ELF-1 (cell line): ENCODE results near the gene ATAD3A.
A peak's percentile ranks its signal among the peaks of the same experiment; 100 is the strongest.
"Not testable (repeated sequence)": the region's sequence is repeated elsewhere in the genome, so short reads cannot be mapped to it uniquely, and the experiment has no call there.

ENCODE experiments used
- DNase-seq: peaks from one replicate; pipeline ENCODE4 v3.0.0-alpha.2; 2016; ENCODE audit warnings: low read depth, low spot score

ATAD3A gene

GRCh38 chr1:1511533-1512285, at the start of gene ATAD3A:
ATAD3A (plus strand) TSS chr1:1512162; CDS start chr1:1512269, 107 bp downstream.
- peak; percentile 97 for DNase-seq

GRCh38 chr1:1462318-1462966, 49.5 kb upstream of the ATAD3A start:
- DNase-seq = peak; percentile 43

GRCh38 chr1:1463312-1463711, 48.6 kb upstream of the ATAD3A start:
- DNase-seq = no peak

GRCh38 chr1:1468196-1468985, 43.6 kb upstream of the ATAD3A start:
- DNase-seq = not testable (repeated sequence)

- peak; percentile 39 for DNase-seq
Observed at GRCh38 chr1:1470626-1471388, 41.2 kb upstream of the ATAD3A start.

GRCh38 chr1:1471389-1472052, 40.4 kb upstream of the ATAD3A start, which contains the start of gene ATAD3B:
ATAD3B (plus strand) TSS chr1:1471765; CDS start chr1:1471885, 120 bp downstream.
- peak; percentile 91 for DNase-seq

GRCh38 chr1:1472053-1472876, 39.7 kb upstream of the ATAD3A start:
- not testable (repeated sequence) for DNase-seq

GRCh38 chr1:1476011-1476410, 36.0 kb upstream of the ATAD3A start:
- not testable (repeated sequence) for DNase-seq

GRCh38 chr1:1477206-1477605, 34.8 kb upstream of the ATAD3A start:
- DNase-seq = no peak

- DNase-seq = no peak
Observed at GRCh38 chr1:1479547-1480487, 32.1 kb upstream of the ATAD3A start.

- not testable (repeated sequence) for DNase-seq
Observed at GRCh38 chr1:1480488-1480867, 31.5 kb upstream of the ATAD3A start.

- DNase-seq = not testable (repeated sequence)
Observed at GRCh38 chr1:1481811-1482210, 30.2 kb upstream of the ATAD3A start.

GRCh38 chr1:1482856-1483255, 29.1 kb upstream of the ATAD3A start:
- DNase-seq = no peak

GRCh38 chr1:1483714-1484113, 28.2 kb upstream of the ATAD3A start:
- no peak for DNase-seq

- not testable (repeated sequence) for DNase-seq
Observed at GRCh38 chr1:1484976-1485750, 26.8 kb upstream of the ATAD3A start.

GRCh38 chr1:1485755-1486317, 26.1 kb upstream of the ATAD3A start:
- not testable (repeated sequence) for DNase-seq

GRCh38 chr1:1487701-1488100, 24.3 kb upstream of the ATAD3A start:
- DNase-seq = no peak

- DNase-seq = no peak
Observed at GRCh38 chr1:1489231-1489630, 22.7 kb upstream of the ATAD3A start.
